GM19023 (cell line): ENCODE measurements around the gene TPSB2.
"Not testable (repeated sequence)": the region's sequence is repeated elsewhere in the genome, so short reads cannot be mapped to it uniquely, and the experiment has no call there.

Experiments
- ATAC-seq: cut with Tn5 transposase; IDR thresholded peaks from one replicate; pipeline ENCODE4 v1.9.1; 2021; ENCODE audit warnings: mild to moderate bottlenecking, moderate library complexity; ENCODE audit not compliant: unreplicated experiment

The TPSB2 gene

GRCh38 chr16:1262210-1262845 is 32.3 kb upstream of the TPSB2 start:
- no peak for ATAC-seq

GRCh38 chr16:1261131-1261892 is 31.3 kb upstream of the TPSB2 start:
- ATAC-seq = no peak

GRCh38 chr16:1260101-1260680 is 30.2 kb upstream of the TPSB2 start:
- ATAC-seq = no peak

GRCh38 chr16:1259760-1260068 is 29.7 kb upstream of the TPSB2 start:
- ATAC-seq = no peak

GRCh38 chr16:1258906-1259759 is 29.1 kb upstream of the TPSB2 start:
- ATAC-seq = no peak

- no peak for ATAC-seq
Observed at GRCh38 chr16:1258225-1258600, 28.2 kb upstream of the TPSB2 start.

- ATAC-seq = no peak
Observed at GRCh38 chr16:1257561-1258224, 27.7 kb upstream of the TPSB2 start.

GRCh38 chr16:1256874-1257322 is 26.9 kb upstream of the TPSB2 start:
- no peak for ATAC-seq

- ATAC-seq = not testable (repeated sequence)
Observed at GRCh38 chr16:1256296-1256873, 26.4 kb upstream of the TPSB2 start.

GRCh38 chr16:1255276-1256122 is 25.5 kb upstream of the TPSB2 start, which contains the start of gene TPSD1:
Gene TPSD1, plus strand, starts transcription at chr16:1256069. Its CDS starts 212 bp downstream, at chr16:1256281.
- not testable (repeated sequence) for ATAC-seq

GRCh38 chr16:1254821-1255220 is 24.8 kb upstream of the TPSB2 start:
- not testable (repeated sequence) for ATAC-seq

- not testable (repeated sequence) for ATAC-seq
Observed at GRCh38 chr16:1253701-1254364, 23.8 kb upstream of the TPSB2 start.

GRCh38 chr16:1249031-1249755 is 19.2 kb upstream of the TPSB2 start:
- ATAC-seq = not testable (repeated sequence)

- not testable (repeated sequence) for ATAC-seq
Observed at GRCh38 chr16:1247903-1248537, 18.0 kb upstream of the TPSB2 start.

GRCh38 chr16:1245452-1246020 is 15.6 kb upstream of the TPSB2 start:
- ATAC-seq = no peak

GRCh38 chr16:1244881-1245280 is 14.9 kb upstream of the TPSB2 start:
- no peak for ATAC-seq
